Activated CD8-positive, alpha-beta memory T cell treated with anti-CD3 and anti-CD28 coated beads, Interleukin-2, amount 50 U/mL, for 1 hour (primary cell): ENCODE data around the gene OPHN1.

Experiments
- DNase-seq: peaks from one replicate; pipeline ENCODE4 v3.0.0-alpha.2; 2020; ENCODE audit errors: extremely low read depth

The OPHN1 gene, protein sequence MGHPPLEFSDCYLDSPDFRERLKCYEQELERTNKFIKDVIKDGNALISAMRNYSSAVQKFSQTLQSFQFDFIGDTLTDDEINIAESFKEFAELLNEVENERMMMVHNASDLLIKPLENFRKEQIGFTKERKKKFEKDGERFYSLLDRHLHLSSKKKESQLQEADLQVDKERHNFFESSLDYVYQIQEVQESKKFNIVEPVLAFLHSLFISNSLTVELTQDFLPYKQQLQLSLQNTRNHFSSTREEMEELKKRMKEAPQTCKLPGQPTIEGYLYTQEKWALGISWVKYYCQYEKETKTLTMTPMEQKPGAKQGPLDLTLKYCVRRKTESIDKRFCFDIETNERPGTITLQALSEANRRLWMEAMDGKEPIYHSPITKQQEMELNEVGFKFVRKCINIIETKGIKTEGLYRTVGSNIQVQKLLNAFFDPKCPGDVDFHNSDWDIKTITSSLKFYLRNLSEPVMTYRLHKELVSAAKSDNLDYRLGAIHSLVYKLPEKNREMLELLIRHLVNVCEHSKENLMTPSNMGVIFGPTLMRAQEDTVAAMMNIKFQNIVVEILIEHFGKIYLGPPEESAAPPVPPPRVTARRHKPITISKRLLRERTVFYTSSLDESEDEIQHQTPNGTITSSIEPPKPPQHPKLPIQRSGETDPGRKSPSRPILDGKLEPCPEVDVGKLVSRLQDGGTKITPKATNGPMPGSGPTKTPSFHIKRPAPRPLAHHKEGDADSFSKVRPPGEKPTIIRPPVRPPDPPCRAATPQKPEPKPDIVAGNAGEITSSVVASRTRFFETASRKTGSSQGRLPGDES

DNA sequence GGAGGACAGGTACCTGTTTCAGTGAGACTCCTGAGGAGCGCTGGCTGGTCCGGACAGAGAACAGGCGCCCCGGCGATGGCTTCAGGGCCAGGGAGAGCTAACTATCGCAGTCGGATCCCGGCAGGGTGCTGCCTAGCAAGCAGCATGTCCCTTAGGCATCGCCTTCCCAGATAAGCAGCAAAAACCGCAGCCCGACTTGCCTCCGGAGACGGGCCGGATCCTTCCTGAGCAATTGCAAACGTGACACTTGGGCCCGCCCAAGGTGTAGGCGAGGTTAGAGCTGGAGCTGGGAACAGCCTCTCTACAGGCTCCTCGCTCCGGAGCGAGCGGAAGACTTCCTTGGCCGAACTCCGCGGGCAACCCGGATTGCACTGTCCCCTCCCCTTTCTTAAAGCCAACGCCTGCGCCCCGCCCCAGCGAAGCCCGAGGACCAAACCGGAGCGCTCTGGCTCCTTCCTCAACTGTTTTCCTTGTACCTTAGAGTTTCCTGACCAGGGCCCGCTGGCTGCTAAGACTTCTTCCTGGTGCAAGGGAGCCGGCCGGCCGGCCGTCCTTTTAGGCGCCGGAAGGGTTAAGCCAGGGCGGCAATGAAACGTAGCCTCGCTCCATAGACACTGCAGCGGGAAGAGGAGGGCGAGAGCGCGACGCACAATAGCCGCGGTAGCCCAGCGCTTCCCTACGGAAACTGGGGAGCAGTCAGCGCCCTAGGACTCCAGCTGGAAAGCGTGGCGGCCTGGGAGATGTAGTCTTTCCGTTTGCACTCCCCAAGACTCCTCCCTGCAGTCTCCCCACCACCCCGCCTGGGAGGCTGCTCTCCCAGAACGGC, at the start of gene OPHN1:
Gene OPHN1, minus strand, starts transcription at position 341 of the 826 bp plus-strand sequence. CDS start 475 bp downstream, outside the sequence.
- DNase-seq: no peak

DNA sequence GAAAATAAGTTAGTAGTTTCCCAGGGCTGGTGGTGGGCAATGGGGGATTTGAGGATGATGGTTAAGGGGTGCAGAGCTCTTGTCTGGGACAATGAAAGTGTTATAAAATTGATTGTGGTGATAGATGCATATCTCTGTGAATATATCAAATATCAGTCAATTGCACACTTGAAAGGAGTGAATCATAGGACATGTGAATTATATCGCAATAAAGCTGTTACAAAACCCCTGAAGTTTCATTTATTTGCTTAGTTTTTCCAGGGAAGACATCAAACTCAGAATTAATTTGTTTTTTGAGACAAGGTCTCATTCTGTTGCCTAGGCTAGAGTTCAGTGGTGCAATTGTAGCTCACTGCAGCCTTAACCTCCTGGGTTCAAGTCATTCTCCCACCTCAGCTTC, 47.7 kb upstream of the OPHN1 start:
- DNase-seq: no peak

DNA sequence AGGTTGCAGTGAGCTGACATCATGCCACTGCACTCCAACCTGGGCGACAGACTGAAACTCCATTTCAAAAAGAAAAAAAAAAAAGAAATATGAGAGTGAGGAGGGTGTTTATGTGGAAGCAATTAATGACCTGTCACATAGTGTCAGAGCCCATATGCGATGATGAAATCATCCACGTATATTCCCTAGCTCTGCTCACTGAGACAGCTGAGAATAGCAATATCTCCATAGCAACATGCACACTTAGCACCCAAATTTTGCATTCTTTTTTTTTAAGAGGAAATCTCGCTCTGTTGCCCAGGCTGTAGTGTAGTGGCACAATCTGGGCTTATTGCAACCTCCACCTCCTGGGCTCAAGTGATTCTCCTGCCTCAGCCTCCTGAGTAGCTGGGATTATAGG, 31.5 kb upstream of the OPHN1 start:
- no peak for DNase-seq

DNA sequence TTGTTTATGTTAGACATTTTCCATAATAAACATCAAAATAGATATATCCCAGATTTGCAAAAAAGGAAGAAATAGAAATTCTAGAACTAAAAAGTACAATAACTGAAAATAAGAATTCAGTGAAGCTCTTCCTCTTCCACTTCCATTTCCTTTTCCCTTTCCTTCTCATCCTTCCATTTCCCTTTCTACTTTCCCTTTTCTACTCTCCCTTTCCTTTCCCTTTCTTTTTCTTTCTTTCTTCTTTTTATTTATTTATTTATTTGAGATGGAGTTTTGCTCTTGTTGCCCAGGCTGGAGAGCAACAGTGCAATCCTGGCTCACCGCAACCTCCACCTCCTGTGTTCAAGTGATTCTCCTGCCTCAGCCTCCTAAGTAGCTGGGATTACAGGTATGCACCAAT, 30.6 kb upstream of the OPHN1 start:
- no peak for DNase-seq

DNA sequence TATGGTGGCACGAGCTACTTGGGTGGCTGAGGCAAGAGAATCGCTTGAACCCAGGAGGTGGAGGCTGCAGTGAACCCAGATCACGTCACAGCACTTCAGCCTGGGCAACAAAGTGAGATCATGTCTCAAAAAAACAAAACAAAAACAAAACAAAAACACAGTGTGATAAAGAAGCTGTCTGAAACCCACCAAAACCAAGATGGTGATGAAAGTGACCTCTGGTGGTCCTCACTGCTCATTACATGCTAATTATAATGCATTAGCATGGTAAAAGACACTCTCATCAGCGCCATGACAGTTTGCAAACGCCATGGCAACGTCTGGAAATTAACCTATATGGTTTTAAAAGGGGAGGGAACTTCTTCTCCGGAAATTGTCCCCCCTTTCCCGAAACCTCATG, 29.4 kb upstream of the OPHN1 start:
- DNase-seq: no peak

DNA sequence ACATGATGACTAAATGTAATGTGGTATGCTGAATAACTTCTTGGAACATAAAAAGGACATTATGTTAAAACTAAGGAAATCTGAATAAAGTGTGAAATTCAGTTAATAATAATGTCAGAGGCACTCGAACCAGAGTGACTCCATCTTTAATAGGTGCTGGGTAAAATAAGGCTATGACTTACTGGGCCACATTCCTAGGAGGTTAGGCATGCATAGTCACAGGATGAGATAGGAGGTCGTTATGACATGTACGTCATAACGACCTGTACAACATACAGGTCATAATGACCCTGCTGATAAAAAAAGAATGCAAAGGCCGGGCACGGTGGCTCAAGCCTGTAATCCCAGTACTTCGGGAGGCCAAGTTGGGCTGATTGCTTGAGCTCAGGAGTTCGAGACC, 28.9 kb upstream of the OPHN1 start:
- DNase-seq: no peak

DNA sequence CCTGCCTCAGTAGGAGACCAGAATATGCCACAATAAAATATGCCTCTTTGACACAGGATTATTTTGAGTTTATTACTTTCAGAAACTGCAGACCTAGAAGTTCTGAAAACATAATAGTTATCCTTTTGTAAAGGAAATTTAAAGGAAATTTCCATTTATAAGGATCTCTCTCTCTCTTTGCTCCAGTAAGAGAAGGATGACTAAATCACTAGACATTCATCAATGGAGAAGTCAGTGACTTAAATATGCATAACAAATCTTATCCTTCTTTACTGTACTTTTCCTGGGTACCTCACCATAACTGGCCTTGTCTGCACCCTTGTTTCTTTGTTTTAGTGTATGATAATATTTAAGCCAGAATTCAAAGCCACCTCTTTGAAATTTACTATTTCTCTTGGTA, 28.3 kb upstream of the OPHN1 start:
- no peak for DNase-seq

DNA sequence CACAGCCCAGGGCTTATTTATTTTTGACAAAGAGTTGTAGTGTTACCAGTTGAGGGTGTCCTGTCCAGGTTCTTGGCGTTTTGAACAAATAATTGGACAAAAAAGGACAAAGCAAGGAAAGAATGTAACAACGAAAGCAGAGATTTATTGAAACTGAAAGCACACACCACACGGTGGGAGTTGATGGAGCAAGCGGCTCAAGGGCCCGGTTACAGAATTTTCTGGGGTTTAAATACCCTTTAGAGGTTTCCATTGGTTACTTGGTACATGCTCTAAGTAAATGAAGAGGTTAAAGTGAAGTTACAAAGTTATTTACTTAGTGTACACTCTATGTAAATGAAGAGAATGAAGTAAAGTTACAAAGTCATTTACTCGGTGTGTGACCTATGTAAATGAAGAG, 27.8 kb upstream of the OPHN1 start:
- no peak for DNase-seq

DNA sequence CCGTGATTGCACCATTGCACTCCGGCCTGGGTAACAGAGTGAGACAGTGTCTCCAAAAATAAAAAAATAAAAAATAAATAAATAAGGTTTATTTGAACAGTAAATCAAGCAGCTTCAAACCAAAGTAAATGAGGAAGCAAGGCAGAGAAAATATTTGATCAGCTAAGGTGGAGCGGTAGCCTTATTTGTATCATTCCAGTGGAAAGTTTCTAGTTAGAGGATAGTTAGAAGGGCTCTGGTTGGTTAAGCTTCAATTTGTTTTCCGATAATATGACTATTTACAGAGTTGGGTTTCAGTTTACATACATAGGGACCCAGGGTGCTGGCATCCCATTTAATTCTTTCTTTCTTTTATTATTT, 21.8 kb upstream of the OPHN1 start:
- DNase-seq: no peak

DNA sequence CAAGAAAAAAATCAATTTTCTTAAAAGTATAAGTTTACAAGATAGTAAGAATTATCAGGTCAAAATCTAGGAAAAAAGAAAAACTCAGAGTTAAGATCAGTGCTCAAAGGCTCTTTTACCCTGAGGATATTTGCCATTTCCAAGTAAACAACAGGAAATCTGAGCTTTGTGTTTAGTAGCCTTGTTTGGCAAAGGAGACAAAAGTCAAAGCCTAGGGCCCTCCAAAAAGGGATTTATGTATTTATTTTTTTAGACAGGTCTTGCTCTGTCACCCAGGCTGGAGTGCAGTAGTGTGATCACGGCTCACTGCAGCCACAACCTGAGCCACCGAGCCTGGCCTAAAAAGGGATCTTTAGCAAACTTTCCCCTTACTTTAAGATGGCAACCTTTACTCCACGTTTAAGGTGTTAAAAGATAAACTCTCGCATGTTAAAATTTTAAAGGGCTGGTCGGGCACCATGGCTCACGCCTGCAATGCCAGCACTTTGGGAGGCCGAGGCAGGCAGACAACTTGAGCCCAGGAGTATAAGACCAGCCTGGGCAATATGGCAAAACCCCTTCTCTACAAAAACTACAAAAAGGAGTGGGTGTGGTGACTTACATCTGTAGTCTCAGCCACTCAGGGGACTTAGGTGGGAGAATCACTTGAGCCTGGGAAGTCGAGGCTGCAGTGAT, 21.3 kb upstream of the OPHN1 start:
- DNase-seq: no peak

DNA sequence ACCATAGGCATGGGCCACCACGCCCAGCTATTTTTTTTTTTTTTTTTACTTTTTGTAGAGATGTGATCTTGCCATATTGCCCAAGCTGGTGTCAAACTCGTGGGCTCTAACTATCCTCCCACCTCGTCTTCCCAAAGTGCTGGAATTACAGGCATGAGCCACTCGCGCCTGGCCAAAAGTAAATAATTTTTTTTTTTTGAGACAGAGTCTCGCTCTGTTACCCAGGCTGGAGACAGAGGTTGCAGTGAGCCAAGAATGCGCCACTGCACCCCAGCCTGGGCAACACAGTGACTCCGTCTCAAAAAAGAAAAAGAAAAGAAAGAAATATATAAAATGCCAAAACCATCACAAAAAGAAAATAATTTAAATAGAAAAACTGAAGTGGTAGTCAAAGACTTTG, 18.4 kb upstream of the OPHN1 start:
- no peak for DNase-seq

DNA sequence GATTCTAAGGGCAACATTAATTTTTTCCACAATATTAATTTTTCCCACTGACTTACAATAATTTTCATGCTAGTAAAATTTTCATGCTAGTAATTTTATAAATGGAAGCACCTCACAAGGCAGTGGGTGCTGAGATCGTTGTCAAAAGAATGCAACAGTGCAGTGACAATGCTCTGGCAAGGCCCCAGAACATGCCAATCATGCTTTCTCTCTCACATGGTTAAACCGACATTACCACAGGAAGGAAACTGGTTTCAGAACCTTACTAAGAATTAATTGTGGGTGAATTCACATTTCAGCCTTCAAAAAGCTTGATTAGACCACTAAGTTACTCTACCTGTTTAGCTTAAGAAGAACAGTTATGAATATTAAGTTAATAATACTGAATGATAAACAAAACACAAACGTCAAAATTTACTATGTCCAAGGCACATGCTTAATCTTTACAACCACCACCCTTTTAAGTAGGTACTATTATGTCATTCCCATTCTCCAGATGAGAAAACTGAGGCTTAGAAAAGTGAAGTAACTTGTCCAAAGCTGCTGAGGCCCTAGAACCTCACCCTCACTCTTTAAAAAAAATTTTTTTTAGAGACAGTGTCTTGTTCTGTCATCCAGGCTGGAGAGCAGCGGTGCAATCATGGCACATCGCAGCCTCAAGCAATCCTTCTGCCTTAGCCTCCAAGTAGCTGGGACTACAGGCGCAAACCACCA, 10.0 kb upstream of the OPHN1 start:
- DNase-seq: no peak

DNA sequence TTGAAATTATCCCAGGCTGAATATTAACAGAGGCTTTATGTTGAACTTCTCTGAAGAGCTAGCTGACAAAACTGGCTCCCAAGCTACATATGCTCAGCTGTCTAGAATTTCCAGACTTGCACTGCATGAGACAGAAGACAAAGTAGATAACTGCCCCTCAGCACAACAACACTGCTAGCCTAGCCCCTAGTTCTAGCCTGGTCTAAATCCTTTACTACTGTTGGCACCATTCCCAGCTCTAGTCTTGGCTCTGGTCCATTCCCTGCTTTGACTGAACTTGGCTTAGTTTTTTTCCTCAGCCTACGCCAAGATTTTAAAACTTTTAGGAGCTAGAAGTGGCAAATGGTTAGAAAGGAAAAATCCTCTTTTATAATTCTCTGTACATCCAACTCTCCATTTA, 7.6 kb upstream of the OPHN1 start:
- no peak for DNase-seq

DNA sequence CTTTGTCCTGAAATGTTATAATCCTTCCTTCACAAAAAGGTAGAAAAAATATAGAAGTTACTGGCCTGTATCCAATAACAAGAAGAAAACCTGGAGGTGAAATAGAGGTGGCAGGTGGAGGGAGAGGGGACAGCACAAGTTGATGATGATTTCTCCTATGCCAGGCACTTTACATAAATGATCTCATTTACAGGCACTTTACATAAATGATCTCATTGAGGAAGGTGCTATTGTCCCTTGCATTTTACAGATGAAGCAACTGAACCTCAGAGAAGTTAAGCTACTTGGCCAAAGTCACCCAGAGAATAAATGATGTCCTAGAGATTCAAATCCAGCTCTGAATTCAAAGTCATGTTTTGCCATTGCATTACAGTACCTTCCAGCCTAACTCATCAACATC, 7.1 kb upstream of the OPHN1 start:
- no peak for DNase-seq

DNA sequence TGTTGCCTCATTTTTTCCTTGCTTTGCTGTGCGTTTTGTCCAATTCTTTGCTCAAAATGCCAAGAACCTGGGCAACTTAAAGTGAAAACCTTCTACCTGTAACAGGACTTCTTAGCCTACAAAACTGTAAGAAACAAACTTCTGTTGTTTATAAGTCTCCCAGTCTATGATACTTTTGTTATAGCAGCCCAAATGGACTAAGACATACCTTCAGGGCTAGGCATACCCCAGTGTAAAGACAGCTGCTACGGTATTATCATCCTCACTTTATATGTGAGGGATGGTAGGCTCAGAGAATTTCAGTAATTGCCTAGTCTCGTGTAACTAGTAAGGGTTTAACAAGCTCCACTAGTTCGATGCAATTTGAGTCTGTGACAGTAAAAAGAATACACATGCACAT, 6.0 kb upstream of the OPHN1 start:
- no peak for DNase-seq

DNA sequence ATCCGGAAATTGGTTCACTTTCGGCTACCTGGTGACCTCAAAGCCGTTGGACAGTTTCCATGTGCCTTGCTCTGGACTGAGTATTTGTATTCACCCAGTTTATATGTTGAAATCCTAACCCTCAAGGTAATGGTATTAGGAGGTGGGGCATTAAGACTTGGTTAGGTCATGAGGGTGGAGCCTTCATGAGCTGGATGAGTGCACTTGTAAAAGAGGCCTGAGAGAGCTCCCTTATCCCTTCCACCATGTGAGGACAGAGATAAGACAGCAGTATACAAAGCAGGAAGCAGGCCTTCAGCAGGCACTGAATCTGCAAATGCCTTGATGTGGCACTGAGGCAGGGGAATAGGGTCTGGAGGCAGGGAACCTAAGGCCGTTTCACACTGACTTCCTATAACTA, 5.3 kb upstream of the OPHN1 start:
- DNase-seq: no peak

DNA sequence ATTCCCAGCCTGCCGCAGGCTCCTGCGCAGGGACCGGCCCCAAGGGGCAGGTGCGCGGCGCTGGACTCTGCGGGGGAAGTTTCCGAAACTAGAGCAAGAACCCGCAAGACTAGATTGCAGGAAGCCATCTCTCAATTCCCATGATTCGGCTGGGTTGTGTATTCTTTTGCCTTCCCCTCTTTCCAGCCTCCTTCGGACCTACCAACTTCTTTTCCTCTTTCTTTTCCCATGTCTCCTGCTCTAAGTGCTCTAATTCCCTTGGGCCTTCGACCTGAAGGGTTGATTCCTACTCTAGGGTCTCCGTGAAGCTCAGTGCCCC, 645 bp upstream of the OPHN1 start:
- DNase-seq: no peak

DNA sequence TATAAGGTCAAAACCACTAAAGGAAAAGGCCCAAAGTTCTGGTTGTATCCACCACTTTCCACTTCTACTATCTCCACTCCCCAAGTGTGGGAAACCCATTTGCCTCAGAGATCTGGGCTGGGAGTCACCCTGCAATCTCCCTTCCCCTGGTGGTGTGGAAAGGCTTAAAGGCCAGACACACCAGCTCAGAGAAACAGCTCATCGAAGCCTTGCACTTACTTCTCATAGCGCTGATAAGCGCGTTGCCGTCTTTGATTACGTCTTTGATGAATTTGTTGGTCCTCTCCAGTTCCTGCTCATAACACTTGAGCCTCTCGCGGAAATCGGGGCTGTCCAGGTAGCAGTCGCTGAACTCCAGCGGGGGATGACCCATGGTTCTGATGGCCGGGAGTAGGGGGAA, 647 bp downstream of the OPHN1 start:
- no peak for DNase-seq

DNA sequence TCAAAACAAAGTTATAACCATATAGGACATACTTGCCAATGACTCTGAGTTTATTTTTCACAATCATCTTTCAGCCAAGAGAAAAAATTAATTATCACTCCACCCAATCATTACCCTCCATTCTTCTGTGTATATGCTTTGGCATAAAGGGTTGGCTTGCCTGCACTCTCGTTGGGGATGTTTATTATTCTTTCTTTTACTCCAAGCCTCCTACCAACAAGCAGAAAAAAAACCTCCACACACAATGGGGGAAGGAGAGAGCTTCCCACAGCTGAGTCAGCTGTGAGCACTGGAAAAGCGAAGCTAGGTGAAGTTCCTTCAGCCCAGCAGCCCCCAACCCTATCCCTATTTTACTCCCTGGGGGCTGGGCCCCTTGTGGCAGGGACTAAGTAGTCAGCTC, 1.5 kb downstream of the OPHN1 start:
- no peak for DNase-seq

DNA sequence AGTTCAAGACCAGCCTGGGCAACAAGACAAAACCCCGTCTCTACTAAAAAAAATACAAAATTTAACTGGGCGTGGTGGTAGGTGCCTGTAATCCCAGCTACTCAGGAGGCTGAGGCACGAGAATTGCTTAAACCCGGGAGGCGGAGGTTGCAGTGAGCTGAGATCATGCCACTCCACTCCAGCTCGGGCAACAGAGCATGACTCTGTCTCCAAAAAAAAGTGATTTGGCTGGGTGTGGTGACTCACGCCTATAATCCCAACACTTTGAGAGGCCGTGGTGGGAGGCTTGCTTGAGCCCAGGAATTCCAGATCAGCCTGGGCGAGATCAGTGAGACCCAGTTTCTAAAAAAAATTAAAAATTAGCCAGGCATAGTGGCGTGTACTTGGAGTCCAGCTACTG, 4.1 kb downstream of the OPHN1 start:
- DNase-seq: no peak

DNA sequence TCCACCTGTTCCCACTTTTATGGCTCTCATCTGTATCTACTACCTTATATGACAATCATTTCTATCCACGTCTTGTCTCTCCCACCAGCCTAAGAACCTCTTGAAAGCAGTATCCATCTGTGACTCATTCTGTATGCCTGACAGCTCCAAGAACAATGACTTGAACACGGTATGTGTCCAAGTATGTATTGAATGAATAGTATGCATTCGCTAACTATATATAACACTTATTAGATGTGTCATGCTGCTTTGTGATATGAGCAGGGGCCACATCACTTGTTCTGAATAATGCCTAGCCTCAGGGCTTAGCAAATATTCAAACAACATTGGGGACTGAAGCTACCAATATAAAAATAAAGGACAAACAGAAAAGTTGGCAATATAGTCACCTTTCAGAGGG, 4.9 kb downstream of the OPHN1 start:
- no peak for DNase-seq

DNA sequence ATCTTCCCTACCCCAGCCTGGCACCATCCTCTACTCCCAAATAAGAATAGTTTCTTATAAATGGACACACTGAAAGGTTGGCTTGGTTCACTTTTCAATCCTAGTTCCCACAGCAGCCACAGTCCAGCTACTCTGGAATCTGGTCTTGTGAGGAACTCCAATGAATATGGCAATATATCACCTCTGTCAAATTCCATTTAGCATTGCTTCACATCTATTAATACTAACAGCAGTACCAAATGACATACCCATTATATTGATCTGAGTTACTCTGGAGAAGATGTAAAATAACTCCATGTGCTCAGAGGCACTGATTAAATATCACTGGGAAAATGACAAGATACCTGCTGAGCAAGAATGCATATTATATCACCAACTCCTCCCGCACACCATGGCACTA, 8.6 kb downstream of the OPHN1 start:
- DNase-seq: no peak
